Peyer's patch (tissue), 4 donors: ENCODE results near the gene NCBP2. TPM values are rescaled to one million over a fixed set of nuclear protein-coding genes. Genes with fewer than 3 reads are reported as not detected.
A peak's percentile ranks its signal among the peaks of the same experiment; 100 is the strongest.

Source experiments
- DNase-seq, 3 donors: peaks; one replicate each; pipeline ENCODE4 v3.0.0-alpha.2; 2017 to 2019
- H3K27ac ChIP-seq, 4 donors: fragments of 200-600 bp; sonication (generic); one replicate each; pipeline ENCODE4 v1.5.1; 2016 to 2019
- H3K27me3 ChIP-seq, 2 donors: fragments of 200-600 bp; sonication (generic); one replicate each; pipeline ENCODE4 v1.5.1; 2019
- H3K36me3 ChIP-seq, 3 donors: fragments of 200-600 bp; sonication (generic); one replicate each; pipeline ENCODE4 v1.5.1; 2016 to 2019
- H3K4me1 ChIP-seq, 4 donors: fragments of 200-600 bp; sonication (generic); one replicate each; pipeline ENCODE4 v1.5.1; 2016 to 2019
- H3K4me3 ChIP-seq, 4 donors: fragments of 200-600 bp; sonication (generic); 1 replicate in 3 of 4; 2 replicates in 1 of 4; pipeline ENCODE4 v1.5.1; 2016 to 2019; ENCODE audit warnings: mild to moderate bottlenecking in 1 of 4
- H3K9me3 ChIP-seq, 4 donors: fragments of 200-600 bp; sonication (generic); one replicate each; pipeline ENCODE4 v1.5.1; 2016 to 2019; ENCODE audit warnings: mild to moderate bottlenecking in 1 of 4
- CTCF ChIP-seq, 6 experiments: fragments of 450-650 bp in 4 of 6; fragments of 200-600 bp in 2 of 6; sonication (generic) in 1 of 6; IDR thresholded peaks; one replicate each; pipeline ENCODE4 v1.5.1; 2017 to 2019; ENCODE audit warnings: antibody characterized with exemption in 6 of 6, mild to moderate bottlenecking in 3 of 6, moderate library complexity in 1 of 6
- POLR2A ChIP-seq, 2 donors: fragments of 450-650 bp; IDR thresholded peaks; one replicate each; pipeline ENCODE4 v1.5.1; 2017; ENCODE audit warnings: antibody characterized with exemption in 2 of 2, mild to moderate bottlenecking in 2 of 2, moderate library complexity in 2 of 2
- total RNA-seq, 4 donors: library from RNA; depleted of rRNA; stranded (reverse); fragments of >200 nt; gene quantifications; one replicate each; pipeline ENCODE4 v1.1.0, GENCODE V29; 2016

NCBP2 gene
- total RNA-seq, 4 donors from 2014 or later = 21.7 to 61.1 (median 31.8) TPM

GRCh38 chr3:196979545-196979944, 37.2 kb upstream of the NCBP2 start:
- Histone ChIP-seq H3K27me3 (no peaks in the 10 kb centered on the region), H3K4me1 (no peaks in the 10 kb centered on the region), H3K9me3 (no peaks in the 10 kb centered on the region), H3K4me3 (no peak overlapping the region), H3K27ac (no peak overlapping the region), H3K36me3 (no peaks in the 10 kb centered on the region)
- TF ChIP-seq CTCF (IDR thresholded peaks at IDR 0.05) (no peak), POLR2A (IDR thresholded peaks at IDR 0.05) (no peak)
- DNase-seq = peak in 1 of 3 donors; percentile 31

- H3K9me3 ChIP-seq = no peaks in the 10 kb centered on the region
- H3K36me3 ChIP-seq = no peaks in the 10 kb centered on the region
- no peaks in the 10 kb centered on the region for H3K4me1 ChIP-seq
- no peaks in the 10 kb centered on the region for H3K27me3 ChIP-seq
- TF ChIP-seq CTCF (IDR thresholded peaks at IDR 0.05) = no peak
- no peak for TF ChIP-seq POLR2A (IDR thresholded peaks at IDR 0.05)
- H3K27ac ChIP-seq = no peak overlapping the region
- DNase-seq = peak in 1 of 3 donors; percentile 29
- no peak overlapping the region for H3K4me3 ChIP-seq
Observed at GRCh38 chr3:196976941-196977340, 34.6 kb upstream of the NCBP2 start.

GRCh38 chr3:196975349-196975748, 33.0 kb upstream of the NCBP2 start:
- H3K27ac ChIP-seq = no peak overlapping the region
- peak in 1 of 3 donors; percentile 3 for DNase-seq
- H3K27me3 ChIP-seq = no peaks in the 10 kb centered on the region
- H3K9me3 ChIP-seq = no peaks in the 10 kb centered on the region
- no peak overlapping the region for H3K4me3 ChIP-seq
- TF ChIP-seq CTCF (IDR thresholded peaks at IDR 0.05) (no peak), POLR2A (IDR thresholded peaks at IDR 0.05) (no peak)
- H3K36me3 ChIP-seq = no peaks in the 10 kb centered on the region
- H3K4me1 ChIP-seq = no peaks in the 10 kb centered on the region

GRCh38 chr3:196974661-196975060, 32.3 kb upstream of the NCBP2 start:
- TF ChIP-seq POLR2A (IDR thresholded peaks at IDR 0.05) (no peak), CTCF (IDR thresholded peaks at IDR 0.05) (no peak)
- Histone ChIP-seq H3K27me3 (no peaks in the 10 kb centered on the region), H3K4me3 (no peak overlapping the region), H3K4me1 (peaks cover 0 to 4% (median 2%) of the 10 kb centered on the region in 4 donors), H3K9me3 (no peaks in the 10 kb centered on the region), H3K36me3 (no peaks in the 10 kb centered on the region), H3K27ac (no peak overlapping the region)
- DNase-seq = peak in 1 of 3 donors; percentile 22

GRCh38 chr3:196971094-196971698, 28.9 kb upstream of the NCBP2 start:
- peaks cover 0 to 11% (median 0%) of the 10 kb centered on the region in 3 donors for H3K36me3 ChIP-seq
- TF ChIP-seq POLR2A (IDR thresholded peaks at IDR 0.05) (no peak), CTCF (IDR thresholded peaks at IDR 0.05) (no peak)
- no peak overlapping the region for H3K27ac ChIP-seq
- H3K4me1 ChIP-seq = peaks cover 0 to 22% (median 5%) of the 10 kb centered on the region in 4 donors
- no peak overlapping the region for H3K4me3 ChIP-seq
- DNase-seq = peak in 1 of 3 donors; percentile 44
- H3K9me3 ChIP-seq = no peaks in the 10 kb centered on the region
- H3K27me3 ChIP-seq = no peaks in the 10 kb centered on the region
